GM12873 (cell line): ENCODE data around the gene GRAP.

Source experiments
- TF ChIP-seq, protein P1 (sequence below): IDR thresholded peaks from 2 replicates; pipeline ENCODE4 v1.5.1; 2012; ENCODE audit warnings: low read depth, mild to moderate bottlenecking, moderate library complexity, low read length, control low read depth; ENCODE audit not compliant: insufficient read depth; ENCODE audit errors: missing control alignments

GRAP gene

DNA sequence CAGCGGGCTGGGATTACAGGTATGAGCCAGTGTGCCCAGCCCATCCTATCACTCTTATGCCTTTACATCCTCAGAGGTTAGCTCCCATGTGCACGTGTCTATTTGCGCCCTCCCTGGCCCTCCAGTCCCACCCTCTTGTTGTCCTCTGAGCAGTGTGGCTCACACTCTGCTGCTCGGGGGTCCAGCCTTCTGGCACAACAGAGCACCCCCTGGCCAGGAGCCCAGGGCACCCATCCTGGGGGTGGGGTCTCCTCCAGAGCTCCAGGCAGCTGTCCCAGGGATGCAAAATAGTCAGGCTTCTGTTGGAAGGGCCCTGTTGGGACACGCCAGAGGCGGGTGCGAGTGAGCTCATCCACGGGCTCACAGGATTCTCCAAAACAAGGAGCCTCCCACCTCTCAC is 30.5 kb downstream of the GRAP start:
- TF ChIP-seq, protein P1, sequence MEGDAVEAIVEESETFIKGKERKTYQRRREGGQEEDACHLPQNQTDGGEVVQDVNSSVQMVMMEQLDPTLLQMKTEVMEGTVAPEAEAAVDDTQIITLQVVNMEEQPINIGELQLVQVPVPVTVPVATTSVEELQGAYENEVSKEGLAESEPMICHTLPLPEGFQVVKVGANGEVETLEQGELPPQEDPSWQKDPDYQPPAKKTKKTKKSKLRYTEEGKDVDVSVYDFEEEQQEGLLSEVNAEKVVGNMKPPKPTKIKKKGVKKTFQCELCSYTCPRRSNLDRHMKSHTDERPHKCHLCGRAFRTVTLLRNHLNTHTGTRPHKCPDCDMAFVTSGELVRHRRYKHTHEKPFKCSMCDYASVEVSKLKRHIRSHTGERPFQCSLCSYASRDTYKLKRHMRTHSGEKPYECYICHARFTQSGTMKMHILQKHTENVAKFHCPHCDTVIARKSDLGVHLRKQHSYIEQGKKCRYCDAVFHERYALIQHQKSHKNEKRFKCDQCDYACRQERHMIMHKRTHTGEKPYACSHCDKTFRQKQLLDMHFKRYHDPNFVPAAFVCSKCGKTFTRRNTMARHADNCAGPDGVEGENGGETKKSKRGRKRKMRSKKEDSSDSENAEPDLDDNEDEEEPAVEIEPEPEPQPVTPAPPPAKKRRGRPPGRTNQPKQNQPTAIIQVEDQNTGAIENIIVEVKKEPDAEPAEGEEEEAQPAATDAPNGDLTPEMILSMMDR: no peak

DNA sequence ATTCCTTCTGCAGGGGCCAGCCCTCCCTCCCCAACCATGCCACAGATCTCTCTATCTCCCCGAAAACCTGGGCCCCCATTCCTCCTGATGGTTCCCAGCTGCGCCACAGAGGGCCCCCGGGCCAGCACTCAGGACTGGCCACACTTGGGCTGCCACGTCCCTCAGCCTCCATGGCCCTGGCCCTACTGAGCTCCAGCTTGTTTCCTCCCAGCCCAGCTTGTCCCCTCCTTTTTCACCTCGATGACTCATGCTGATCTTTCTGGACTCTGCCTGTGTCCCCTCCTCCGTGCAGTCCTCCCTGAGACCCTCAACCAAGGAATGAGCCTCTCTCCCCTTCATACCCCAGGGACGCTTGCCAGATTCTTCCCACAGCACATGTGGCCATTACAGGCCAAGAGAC is 31.3 kb downstream of the GRAP start:
- TF ChIP-seq, protein P1: no peak

DNA sequence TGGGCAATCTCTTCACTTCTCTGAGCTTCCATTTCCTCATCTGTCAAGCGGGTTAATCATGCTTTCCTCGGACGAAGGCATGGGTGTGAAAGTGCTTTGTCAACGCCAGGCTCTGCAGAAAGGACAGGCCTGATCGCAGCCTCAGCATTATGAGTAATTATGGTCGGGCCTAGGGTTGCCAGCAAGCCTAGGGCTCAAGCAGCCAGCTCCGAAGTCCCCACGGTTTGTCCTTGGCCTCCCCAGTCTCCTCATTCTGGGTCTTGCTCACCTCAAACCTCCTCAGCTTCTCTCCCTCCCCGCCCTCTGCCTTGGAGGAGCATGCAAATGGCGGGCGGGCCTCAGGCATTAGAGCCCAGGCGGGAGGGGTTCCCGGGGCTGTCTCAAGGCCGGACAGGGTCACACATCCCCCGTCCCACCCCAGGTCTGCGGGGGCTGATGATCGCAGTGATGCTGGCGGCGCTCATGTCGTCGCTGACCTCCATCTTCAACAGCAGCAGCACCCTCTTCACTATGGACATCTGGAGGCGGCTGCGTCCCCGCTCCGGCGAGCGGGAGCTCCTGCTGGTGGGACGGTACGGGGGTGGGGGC is 32.0 kb downstream of the GRAP start:
- TF ChIP-seq, protein P1: no peak

DNA sequence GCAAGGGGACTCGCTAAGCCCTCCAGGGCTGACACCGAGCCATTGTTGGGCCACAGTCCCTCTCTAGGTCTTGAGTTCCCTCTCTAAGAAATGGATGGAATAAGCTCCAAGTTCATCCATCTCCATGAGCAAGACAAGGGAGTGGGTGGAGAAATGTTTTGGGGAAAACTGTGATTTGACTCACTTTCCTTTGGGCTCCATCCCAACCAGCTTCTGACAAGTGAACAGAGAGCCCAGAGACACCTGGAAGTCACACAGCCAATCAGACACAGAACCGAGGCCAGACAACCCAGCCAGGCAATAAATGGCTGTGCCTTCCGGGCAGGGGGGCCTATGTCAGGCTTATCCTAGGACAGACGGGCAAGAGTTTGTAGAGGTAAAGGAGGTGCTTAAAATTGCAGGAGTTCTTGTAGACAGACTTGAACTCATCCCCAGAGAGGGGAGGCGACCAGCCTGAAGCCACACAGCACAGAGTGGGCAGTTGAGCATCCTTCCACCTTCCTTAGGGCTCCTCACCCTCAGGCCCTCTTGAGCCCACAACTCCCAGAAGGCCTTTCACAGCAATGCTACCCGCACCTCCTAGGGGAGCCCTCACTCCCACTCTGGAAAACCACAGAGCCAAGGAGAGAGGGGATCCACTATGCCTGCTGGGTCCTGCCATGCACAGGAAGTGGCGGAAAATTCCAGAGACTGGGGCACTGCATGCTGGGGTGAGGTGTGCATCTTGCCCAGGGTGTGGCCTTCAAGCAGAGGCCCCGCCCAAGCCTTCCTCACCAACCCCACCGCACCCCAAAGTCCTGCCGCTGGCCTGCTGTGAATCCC is 32.7 kb downstream of the GRAP start:
- TF ChIP-seq, protein P1: no peak

DNA sequence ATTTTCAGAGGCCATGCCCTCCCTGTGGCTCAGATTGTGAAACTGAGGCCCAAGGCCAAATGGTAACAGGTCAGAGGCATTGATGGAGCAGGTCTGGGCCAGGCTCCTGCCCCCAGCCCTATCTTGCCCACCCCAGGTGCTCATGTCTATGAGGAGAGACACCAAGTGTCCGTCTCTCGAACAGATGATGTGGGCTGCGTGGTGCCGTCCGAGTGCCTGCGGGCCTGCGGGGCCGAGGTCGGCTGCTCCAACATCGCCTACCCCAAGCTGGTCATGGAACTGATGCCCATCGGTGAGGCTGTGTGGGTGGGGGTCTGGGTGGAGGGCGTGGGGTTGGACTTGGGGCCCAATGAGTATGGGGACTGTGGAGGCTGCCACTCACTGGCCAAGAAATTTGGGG is 33.5 kb downstream of the GRAP start:
- TF ChIP-seq, protein P1: no peak

DNA sequence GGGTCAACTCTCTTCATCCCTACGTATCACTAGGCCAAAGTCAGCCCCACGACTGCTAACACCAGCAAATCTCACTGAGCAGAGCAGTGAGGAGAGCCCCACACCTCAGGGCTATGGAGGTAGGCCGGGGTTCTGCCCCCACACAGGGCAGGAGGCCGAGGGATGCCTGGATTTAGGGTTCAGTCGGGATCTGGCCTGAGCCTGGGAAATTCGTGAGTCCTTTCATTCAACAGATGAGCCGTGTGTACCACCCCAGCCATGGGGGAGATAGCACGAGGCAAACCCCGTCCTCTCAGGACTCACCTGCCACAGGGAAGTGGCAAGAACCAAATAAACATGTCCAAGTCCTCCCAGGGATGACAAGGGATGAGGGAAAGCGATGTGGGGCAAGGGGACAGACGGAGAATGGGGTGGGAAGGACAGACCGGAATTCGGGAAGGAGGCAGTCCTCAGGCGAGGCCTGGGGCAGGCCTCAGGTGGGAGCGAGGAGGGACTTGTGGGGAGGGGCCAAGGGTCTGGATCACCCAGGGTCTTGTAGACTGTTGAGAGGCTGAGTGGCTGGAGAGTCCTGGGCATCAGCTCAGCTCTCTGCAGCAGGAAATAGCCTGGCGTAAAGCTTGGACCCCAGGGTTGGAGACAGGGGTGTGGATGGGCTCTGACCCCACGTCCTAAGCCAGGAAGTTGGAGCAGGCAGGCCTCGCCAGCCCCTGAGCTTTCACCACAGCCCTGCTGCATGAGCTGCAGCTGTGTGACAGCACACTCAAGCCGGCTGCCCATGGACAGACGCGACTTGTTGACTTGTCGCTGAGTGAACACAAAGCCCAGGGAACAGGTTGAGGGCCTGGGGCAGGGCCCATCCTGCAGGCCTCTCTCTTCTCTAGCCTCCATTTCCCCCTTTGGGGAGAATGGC is 34.3 kb downstream of the GRAP start:
- TF ChIP-seq, protein P1: no peak

DNA sequence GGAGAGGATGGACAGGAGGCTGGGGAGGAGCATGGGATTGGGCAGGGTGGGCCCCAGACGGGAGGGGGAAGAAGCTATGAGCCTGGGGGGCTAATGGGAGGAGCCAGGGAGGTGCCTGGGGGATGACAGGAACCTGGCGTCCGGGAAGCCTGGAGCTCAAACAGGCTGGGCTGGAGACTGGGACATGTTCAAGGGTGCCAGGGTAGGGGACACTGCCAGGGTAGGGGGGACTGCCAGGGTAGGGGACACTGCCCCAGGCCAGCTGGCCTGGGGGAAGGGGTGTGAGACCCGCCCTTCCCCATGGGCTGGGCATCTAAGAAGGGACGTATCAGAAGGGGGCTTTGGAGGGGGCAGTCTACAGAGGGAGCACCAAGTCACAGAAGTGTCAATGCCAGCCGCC is 35.2 kb downstream of the GRAP start:
- TF ChIP-seq, protein P1: no peak
